ENCODE data around the gene DPP6. TPM values are rescaled to one million over a fixed set of nuclear protein-coding genes. Genes with fewer than 3 reads are reported as not detected.
"Not testable (repeated sequence)": the region's sequence is repeated elsewhere in the genome, so short reads cannot be mapped to it uniquely, and the experiment has no call there.

DPP6 gene
- total RNA-seq, 1 donor from 2014 or later = not detected

DNA sequence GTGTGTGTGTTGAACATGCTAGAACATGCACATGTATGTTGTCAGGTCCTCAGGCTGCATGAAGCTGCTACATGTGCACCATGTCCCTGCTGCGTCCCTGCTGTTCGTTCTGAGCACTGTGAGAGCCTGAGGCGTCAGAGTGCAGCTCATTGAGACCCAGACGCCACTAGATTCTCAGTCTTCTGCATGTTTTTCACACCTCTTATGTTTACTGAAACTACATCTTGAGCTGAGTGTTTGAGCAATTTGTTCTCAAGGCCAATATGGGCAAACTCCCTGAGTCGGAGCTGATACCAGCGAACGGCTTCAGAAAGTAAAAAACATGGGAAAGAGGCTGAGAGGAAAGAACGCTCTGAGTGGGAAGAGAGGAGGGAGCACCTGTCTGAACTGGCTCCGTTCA lies 600.4 kb downstream of the DPP6 start:
- DNase-seq (ENCODE audit: low read depth in 2 of 2) = no peak

DNA sequence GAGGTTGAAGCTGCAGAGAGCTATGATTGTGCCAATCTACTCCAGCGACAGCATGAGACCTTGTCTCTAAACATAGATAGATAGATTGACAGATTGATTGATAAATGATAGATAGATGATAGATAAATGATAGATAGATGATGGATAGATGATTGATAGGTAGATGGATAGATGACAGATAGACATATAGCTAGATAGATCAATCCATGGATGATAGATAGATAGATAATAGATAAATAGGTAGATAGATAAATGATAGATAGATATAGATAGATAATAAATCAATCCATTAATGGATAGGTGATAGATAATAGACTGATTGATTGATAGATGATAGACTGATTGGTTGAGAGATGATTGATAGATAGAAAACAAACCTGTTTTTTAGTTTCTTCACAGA lies 601.1 kb downstream of the DPP6 start:
- no peak for DNase-seq (ENCODE audit: low read depth in 2 of 2)

DNA sequence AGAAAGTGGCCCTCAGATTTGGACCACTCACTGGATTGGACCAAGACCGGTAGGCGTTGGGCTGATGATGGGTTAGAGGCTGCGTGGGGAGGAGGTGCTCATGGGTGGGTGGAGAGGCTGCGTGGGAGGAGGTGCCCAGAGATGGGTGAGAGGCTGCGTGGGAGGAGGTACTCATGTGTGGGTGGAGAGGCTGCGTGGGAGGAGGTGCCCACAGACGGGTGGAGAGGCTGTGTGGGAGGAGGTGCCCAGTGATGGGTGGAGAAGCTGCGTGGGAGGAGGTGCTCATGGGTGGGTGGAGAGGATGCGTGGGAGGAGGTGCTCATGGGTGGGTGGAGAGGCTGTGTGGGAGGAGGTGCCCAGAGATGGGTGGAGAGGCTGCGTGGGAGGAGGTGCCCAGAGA lies 604.4 kb downstream of the DPP6 start:
- DNase-seq (ENCODE audit: low read depth in 2 of 2) = no peak

DNA sequence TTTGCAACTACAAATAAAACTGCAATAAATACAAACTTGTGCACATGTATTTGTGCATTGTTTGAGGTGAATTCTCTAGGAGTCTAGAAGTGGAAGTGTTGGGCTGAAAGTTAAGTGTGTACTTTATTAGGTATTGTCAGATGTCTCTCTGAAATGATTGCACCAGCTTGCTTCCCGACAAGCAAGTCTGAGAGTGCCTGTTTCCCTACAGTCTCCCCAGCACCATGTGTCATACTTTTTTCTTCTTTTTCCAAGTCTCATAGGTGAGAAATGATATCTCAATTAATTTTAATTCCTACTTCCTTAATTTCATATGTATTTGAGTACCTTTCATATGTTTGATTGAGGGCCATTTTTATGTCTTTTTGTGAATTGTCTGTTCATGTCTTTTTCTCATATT lies 614.6 kb downstream of the DPP6 start:
- DNase-seq (ENCODE audit: low read depth in 2 of 2) = no peak

DNA sequence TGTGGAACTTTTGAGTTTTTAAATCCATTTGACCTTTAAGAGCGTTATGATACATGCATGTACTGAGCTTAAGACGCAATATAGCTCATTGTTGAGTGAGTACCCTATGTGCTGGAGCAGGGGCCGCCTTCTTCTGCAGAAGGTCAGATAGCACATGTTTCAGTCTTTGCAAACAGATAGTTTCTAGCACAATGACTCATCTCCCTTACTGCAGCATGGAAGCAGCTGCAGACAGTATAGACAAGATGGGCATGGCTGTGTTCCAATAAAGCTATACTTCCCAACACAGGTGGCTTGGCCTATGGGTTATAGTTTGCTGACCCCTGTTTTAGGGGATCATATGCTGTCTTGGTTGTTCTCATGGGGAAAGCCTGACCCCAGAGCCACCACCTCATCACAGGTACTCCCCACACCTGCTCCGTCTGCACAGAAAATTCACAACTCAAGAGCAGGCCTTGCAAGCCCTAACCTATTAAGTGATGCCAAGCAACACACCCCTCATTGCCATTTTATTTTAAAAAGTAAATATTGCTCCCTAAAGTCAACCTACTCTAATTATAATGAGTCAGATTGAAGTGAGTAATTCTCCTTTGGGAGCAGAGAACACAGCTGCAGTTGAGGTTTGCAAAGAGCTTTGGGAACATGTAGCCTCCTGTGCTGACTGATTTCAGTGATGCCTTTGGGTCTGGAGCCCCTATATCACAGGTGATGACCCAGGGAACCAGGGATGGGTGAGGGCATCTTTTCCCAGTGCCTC lies 620.6 kb downstream of the DPP6 start:
- no peak for DNase-seq (ENCODE audit: low read depth in 2 of 2)

DNA sequence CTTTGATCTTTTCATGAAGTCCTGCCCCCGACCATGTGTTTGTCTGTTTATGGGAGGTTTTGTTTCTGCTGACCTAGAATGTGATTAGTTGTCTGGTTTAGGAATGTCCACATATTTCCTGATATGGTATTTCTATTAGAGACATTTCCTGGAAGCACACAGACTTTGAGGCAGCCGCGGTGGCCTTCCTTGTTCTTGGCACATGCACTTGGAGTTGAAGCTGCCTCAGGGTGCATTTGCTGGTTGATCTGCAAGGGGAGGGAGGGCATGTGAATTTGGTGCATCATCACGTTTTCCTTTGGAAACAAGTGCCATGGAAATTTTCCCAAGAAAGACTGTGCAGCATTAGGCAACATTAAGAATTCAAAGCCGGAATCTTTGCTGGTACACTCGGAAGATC lies 622.0 kb downstream of the DPP6 start:
- no peak for DNase-seq (ENCODE audit: low read depth in 2 of 2)

DNA sequence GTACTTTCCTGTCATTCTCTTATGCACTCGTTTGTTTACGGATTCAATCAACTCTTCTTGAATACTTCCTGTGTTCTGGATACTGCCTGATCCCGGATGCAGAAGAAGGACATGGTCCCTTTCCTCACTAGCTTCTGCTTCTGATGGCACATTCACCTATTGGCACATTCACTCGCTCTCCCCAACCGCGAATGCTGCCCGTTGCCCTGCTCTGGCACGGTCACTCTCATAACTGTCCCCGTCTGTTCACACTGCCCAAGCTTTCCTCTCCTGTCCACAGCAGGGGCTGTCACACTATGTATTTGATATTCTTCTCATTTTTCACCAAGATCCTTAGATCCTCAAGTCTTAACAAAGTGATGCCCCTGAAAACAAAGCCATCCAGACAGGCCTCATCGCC lies 623.4 kb downstream of the DPP6 start:
- no peak for DNase-seq (ENCODE audit: low read depth in 2 of 2)

DNA sequence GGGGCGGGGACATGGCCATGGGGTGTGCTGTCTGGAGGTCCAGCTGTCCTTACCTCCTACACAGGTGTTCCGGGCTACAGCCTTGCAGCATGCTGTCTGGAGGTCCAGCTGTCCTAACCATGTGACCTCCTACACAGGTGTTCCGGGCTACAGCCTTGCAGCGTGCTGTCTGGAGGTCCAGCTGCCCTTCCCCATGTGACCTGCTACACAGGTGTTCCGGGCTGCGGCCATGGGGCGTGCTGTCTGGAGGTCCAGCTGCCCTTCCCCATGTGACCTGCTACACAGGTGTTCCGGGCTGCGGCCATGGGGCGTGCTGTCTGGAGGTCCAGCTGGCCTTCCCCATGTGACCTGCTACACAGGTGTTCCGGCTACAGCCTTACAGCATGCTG lies 623.8 kb downstream of the DPP6 start:
- DNase-seq (ENCODE audit: low read depth in 2 of 2) = not testable (repeated sequence)

DNA sequence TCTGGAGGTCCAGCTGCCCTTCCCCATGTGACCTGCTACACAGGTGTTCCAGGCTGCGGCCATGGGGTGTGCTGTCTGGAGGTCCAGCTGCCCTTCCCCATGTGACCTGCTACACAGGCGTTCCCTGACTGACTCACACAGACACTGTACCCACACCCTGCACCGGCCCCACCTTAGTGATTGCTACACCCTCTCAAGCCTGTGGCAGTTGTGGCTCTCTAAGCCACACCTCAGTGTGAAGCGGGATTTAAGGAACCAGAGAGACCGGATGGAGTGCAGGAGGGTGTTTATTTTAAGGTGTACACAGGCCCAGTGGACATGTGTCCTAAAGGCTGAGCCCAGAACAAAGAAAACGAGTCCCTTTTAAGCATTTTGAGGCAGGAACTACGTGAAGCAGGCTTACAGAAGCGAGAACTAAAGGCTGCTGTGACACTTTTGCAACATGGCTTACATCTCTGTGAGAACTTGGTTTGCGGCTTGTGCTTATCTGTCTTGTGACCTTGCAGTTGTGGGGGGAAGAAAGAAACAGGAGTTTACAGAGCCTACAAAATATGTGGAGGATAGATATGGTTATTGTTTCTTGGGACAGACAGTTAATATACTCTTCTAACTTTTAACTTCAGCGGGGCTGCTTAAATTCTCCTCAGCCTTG lies 624.4 kb downstream of the DPP6 start:
- no peak for DNase-seq (ENCODE audit: low read depth in 2 of 2)

DNA sequence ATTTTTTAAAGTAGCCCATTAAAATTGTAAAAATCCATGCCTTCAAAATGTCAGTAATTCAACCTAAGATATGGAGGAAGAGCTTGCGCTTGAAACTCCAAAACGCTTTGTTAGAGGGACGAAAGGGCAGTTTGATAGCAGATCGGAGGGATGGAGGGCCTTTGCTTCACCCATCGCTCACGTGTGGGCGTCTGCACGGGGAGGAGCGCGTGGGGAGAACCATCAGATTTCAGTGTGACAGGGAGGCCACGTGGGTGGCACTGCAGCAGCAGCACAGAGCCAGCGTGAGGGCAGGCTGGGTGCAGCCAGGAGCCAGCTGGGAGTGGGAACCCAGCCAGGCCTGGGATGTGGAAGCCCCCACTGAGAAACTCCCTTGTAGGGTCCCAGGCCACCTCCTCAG lies 625.3 kb downstream of the DPP6 start:
- no peak for DNase-seq (ENCODE audit: low read depth in 2 of 2)

DNA sequence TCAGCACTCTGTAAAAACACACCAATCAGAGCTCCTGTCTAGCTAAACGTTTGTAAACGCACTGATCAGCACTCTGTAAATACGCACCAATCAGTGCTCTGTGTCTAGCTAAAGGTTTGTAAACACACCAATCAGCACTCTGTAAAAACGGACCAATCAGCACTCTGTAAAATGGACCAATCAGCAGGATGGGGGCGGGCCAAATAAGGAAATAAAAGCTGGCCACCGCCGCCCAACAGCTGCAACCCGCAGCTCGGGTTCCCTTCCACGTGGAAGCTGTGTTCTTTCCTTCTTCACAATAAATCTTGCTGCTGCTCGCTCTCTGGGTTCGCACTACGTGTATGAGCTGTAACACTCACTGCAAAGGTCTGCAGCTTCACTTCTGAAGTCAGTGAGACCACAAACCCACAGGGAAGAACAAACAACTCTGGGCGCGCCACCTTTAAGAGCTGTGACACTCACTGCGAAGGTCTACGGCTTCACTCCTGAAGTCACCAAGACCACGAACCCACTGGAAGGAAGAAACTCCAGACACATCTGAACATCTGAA lies 625.9 kb downstream of the DPP6 start:
- DNase-seq (ENCODE audit: low read depth in 2 of 2) = not testable (repeated sequence)

DNA sequence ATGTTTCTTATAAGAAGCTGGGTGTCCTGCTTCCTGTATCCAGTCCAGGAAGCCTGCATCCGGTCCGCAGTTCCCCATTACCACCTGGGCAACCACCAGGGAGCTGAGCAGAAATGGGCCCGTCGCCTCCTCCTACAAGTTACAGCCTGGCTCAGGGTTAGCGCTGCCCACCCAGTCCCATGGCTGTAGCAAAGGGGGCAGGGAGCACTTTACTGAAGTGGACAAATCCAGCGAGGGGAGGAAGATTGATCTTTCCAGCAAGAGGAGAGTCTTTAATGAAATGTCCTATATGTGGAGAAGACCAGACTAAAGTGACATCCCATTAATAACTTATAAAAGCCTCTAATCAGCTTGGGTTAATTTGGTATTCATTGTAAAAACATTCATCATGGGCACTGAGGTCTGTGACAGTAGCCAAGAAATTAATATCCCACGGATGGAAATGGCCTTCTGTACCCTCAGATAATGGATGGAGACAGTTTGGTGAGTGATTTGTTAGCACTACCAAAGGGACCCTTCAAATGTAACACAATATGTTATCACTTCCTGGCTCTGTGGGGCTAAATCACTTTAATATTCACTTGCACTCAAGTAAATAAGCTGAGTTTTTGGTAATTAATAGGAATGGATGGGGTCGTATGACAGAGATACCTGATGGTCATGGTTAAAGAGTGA lies 627.3 kb downstream of the DPP6 start:
- DNase-seq (ENCODE audit: low read depth in 2 of 2) = no peak

DNA sequence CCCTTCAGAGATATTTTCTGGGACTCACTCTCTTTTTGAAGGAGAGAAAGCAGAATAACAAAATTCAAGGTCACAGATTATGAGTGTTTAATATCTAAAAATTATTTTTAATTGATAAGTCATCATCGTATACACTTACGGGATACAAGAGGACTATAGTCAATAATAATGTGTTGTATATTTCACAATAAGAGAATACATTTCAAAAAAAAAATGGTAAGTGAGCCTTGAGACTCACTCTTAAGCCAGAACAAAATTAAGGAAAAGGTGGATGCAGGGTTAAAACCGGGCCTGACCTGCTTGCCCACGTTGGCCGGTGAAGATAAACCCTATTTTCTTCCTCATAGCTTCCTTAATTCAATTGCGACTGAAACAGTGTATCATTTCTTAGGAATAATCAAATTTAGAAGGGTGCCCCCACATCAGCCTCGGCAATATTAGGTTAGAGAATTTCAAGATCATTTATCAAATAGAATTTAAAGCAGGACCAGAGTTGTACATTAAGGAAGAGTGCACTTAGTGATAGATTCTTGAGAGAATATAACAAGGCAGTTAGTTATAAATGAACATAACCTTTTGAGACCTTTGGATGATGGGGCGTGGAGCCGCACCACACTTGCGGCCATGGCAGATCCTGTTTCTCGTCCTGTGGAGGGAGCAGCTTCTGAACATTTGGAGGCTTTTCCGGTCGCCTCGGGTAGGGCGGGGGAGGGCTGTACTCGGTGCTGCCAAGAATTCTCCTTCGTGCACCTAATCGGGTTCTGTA lies 628.9 kb downstream of the DPP6 start:
- no peak for DNase-seq (ENCODE audit: low read depth in 2 of 2)

DNA sequence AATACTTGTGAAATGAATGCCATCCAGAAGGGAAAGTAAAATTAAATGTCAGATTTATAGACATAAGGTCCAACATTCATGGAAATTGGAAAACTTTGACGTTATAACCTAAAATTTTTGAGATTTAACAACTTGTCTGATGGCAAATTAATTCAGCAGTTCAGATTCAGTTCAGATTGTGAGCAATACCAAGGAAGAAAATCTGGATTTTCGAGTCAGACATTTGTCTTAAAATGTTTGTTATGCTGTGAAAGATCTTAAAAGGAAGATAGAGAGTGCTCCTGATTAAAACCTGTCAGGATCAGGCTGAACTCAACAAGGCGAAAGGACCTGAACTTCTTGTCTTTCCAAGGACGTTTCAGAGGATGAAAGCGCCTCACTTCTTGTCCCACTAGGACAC lies 629.8 kb downstream of the DPP6 start:
- DNase-seq (ENCODE audit: low read depth in 2 of 2) = no peak

DNA sequence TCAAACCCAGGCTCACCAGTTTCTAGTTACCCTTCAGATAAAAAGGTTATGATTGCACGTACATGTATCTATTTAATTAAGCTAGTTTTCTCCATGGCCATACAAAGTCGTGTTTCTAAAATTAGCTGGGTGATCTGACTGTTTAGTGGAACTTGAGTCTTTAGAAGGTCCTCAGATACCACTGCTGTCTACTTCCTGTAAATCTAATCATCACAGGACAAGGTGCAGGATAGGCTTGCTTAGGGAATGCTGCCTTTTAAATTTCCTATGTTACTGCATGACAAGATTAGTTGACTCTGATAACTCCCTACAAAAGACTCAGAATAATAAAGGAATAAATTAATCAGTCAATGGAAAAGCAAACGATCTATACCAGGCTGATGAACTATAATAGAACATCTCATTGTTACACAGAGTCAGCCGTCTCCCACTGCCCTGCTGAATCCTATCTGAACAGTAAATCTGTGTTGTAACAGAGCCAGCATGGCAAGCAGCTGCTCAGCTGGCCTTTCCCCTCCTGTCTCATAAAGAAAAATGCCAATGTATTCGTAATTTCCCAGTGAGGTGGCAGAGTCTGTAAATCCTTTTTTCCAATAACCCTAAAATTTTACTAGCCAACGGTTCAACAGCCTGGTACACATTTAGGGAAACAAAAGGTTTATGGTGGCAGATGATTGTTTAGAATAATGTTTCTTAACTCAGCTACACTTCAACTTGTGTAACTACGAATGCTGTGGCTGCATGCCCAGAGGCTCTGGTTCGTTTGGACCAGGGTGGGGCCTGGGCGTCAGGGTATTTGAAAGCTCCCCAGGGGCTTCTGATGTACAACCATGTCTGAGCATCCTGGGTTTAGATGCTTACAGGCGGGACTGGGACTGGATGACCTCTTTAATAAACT lies 632.7 kb downstream of the DPP6 start:
- no peak for DNase-seq (ENCODE audit: low read depth in 2 of 2)

DNA sequence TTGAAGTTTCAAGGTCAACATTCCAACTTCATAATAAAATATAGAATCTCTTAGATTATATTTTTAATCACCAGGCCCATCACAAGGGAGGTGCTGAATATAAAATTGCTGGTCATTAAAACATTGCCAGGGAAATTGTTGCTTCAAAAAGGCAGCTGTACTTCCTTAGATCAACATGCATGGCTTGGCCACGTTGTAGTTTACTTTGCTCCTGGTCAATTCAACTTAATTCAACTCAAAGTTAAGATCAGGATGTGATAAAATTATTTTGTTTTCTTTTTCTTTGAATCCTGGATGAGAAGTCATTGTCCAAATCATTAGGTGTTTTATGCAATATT lies 633.3 kb downstream of the DPP6 start:
- DNase-seq (ENCODE audit: low read depth in 2 of 2) = no peak

DNA sequence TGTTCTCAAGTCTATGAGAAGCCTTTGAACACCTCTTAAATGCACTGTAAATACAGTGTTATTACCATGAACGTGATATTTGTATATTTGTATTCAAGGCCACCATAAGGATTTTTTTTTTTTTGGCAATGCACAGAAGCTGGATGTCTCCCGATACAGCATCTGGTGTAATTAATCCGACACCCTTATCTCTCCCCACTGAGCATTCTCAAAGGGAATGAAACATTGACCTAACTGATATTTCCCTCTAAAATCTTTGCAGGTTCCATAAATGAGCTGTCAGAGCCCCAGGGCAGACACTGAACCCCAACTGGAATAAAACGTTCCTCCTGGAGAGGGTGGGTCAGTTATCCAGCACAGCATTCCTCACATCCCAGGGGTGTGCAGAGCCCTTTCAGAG lies 634.1 kb downstream of the DPP6 start:
- DNase-seq (ENCODE audit: low read depth in 2 of 2) = no peak

DNA sequence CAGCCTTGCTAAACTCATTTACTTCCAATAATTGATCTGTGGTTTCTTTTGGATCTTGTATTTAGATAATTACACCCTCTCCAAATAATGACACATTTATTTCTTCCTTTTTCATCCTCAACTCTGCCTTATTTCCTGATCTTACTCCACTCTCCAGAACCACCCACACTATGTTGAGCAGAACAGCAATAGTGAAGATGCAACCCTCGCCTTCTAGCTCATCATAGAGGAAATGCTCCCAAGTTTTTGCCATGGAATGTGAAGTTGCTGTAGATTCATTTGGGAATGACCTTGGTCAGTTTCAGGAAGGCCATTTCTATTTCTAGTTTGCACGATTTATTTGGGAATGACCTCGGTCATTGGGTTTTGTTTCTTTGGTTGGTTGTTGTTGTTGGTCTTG lies 636.8 kb downstream of the DPP6 start:
- DNase-seq (ENCODE audit: low read depth in 2 of 2) = no peak

DNA sequence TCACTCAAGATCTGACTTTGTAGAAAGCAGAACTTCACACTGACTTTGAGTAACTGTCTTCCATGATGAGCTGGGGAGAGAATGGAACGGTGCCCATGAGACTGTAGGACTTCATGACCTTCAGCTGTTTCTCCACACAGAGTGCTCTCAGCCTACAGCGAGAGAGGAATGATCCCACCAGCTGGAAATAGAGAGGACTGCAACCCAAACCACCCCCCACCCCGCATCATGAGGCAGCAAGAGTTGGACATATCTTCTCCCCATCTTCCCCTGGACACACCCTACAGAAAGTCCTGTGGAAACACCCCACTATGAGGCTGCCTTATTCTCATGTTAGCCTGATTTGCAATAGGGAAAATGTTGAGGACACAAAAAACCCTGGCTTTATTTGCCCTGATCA lies 638.2 kb downstream of the DPP6 start:
- no peak for DNase-seq (ENCODE audit: low read depth in 2 of 2)

DNA sequence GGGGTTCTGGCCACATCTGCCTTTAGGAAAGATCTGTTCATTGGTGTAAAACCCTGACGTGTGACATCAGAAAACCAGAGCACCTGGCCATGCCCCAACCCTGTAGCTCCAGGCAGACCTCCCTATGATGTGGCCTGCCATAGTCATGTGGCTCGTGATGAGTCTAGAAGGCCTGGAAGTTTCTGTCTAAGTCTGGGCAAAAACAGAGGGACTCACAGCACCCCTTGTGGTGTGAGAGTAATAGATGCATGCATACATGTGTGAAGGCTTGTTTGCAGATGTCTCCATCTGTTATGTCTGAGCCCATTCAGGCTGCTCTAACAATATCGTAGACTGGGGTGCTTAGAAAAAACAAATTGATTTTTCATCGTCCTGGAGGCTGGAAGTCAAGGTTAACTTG lies 641.5 kb downstream of the DPP6 start:
- no peak for DNase-seq (ENCODE audit: low read depth in 2 of 2)

DNA sequence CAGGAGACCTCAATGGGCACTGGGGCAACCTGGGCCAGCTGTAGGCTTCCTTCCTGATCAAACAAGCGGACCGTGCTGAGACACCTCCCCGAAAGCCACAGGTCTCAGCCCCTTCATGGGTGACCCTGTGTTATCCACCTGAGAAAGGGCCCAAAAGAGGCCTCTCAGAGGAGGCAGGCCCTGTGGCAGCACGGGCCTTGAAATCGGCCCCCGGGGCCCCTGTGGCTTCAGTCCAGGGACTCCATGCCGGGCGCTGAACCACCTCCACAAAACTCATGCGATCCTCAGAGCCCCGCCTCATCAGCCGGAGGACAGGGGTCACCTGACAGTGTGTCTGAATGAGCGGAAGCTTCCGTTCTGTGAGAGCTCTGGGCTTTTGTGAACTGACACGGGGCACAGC lies 643.6 kb downstream of the DPP6 start:
- no peak for DNase-seq (ENCODE audit: low read depth in 2 of 2)

Measured in lung microvascular endothelial cell (primary cell).